Small intestine (tissue), 4 donors: Measurements from ENCODE around the gene ZNF436. TPM values are rescaled to one million over a fixed set of nuclear protein-coding genes. Genes with fewer than 3 reads are reported as not detected.

Experiments used
- polyA plus RNA-seq, 4 donors: library from polyadenylated mRNA; stranded (reverse) in 3 of 4; unstranded in 1 of 4; fragments of 200-250 nt in 3 of 4; fragments of 120-200 nt in 1 of 4; gene quantifications; one replicate each; pipeline versions ENCODE4 v1.2.1 to v1.2.3, GENCODE V29; 2013
- donor health status: healthy with polysubstance abuse.
- donor health status: Bipolar disorder and iron deficiency.
- donor health status: healthy.

Gene ZNF436
- polyA plus RNA-seq, 4 donors = 3.8 to 20.6 (median 4.5) TPM

Other genes with a start within 250 kb of the ZNF436 start
- 10 to 100 TPM; 14.1 to 22.0 (median 19.5) TPM for gene LUZP1, start 201.0 kb downstream of the ZNF436 start, polyA plus RNA-seq
- gene HTR1D, start 152.3 kb downstream of the ZNF436 start, polyA plus RNA-seq = 10 to 100 TPM in 1 of 4 donors, 1 to 10 TPM in 2, under 1 TPM in 1; 0.21 to 11.3 (median 6.2) TPM
- gene HNRNPR, start 25.6 kb downstream of the ZNF436 start, polyA plus RNA-seq = 100 to 1,000 TPM in 2 of 4 donors, 10 to 100 TPM in 2; 47.8 to 148 (median 78.2) TPM
- gene TCEA3, start 54.9 kb upstream of the ZNF436 start, polyA plus RNA-seq = 10 to 100 TPM; 20.5 to 55.2 (median 32.4) TPM
- gene ASAP3, start 114.3 kb upstream of the ZNF436 start, polyA plus RNA-seq = 10 to 100 TPM in 1 of 4 donors, 1 to 10 TPM in 3; 1.9 to 14.6 (median 5.4) TPM
- gene E2F2, start 161.4 kb upstream of the ZNF436 start, polyA plus RNA-seq = 1 to 10 TPM; 1.9 to 4.0 (median 2.5) TPM
- 100 to 1,000 TPM in 3 of 4 donors, 10 to 100 TPM in 1; 78.1 to 157 (median 125) TPM for gene ID3, start 189.7 kb upstream of the ZNF436 start, polyA plus RNA-seq